DND-41 (cell line): Measurements from ENCODE around the gene RGS5.

Source experiments
- ATAC-seq: fragments of 200-7000 bp; cut with Tn5 transposase; 3 replicates; pipeline ENCODE4 v1.9.1; 2021; ENCODE audit warnings: low read depth; ENCODE audit not compliant: insufficient read depth
- DNase-seq: peaks from one replicate; pipeline ENCODE4 v3.0.0-alpha.2; 2020
- H2AFZ ChIP-seq: 2 replicates; pipeline ENCODE4 v1.6.0; 2012; ENCODE audit warnings: low read depth, low read length
- H3K27ac ChIP-seq: 2 replicates; pipeline ENCODE4 v1.5.1; 2012; ENCODE audit warnings: low read length, inconsistent platforms
- H3K27me3 ChIP-seq: fragments of 200-600 bp; sonication (generic); 2 replicates; pipeline ENCODE4 v1.6.0; 2012; ENCODE audit warnings: low read length, mild to moderate bottlenecking, inconsistent platforms; ENCODE audit not compliant: insufficient read depth, poor library complexity
- H3K36me3 ChIP-seq: 2 replicates; pipeline ENCODE4 v1.5.1; 2012; ENCODE audit warnings: low read length, inconsistent platforms; ENCODE audit not compliant: insufficient read depth
- H3K4me1 ChIP-seq: 2 replicates; pipeline ENCODE4 v1.5.1; 2012; ENCODE audit warnings: mild to moderate bottlenecking, low read length; ENCODE audit not compliant: insufficient read depth
- H3K4me2 ChIP-seq: 2 replicates; pipeline ENCODE4 v1.6.0; 2012; ENCODE audit warnings: mild to moderate bottlenecking, moderate library complexity, low read length, inconsistent platforms; ENCODE audit not compliant: insufficient read depth
- H3K4me3 ChIP-seq, 2 experiments: fragments of 200-600 bp in 1 of 2; shearing (Covaris generic) in 1 of 2; 2 replicates each; pipeline ENCODE4 v1.5.1; 2012 to 2016; ENCODE audit warnings: inconsistent platforms in 2 of 2, low read length in 2 of 2, mild to moderate bottlenecking in 2 of 2, low read depth in 1 of 2, moderate library complexity in 1 of 2
- H3K79me2 ChIP-seq: 2 replicates; pipeline ENCODE4 v1.6.0; 2012; ENCODE audit warnings: low read length, inconsistent platforms; ENCODE audit not compliant: insufficient read depth
- H3K9ac ChIP-seq: 2 replicates; pipeline ENCODE4 v1.6.0; 2012; ENCODE audit warnings: low read depth, mild to moderate bottlenecking, inconsistent platforms, low read length, moderate library complexity
- H3K9me3 ChIP-seq: 2 replicates; pipeline ENCODE4 v1.5.1; 2012; ENCODE audit warnings: low read length, moderate library complexity, mild to moderate bottlenecking, inconsistent platforms; ENCODE audit not compliant: insufficient read depth, severe bottlenecking
- H4K20me1 ChIP-seq: 2 replicates; pipeline ENCODE4 v1.6.0; 2012; ENCODE audit warnings: low read length; ENCODE audit not compliant: insufficient read depth
- CTCF ChIP-seq: IDR thresholded peaks from 2 replicates; pipeline ENCODE4 v1.5.1; 2012; ENCODE audit warnings: borderline replicate concordance, low read length, moderate library complexity, mild to moderate bottlenecking; ENCODE audit not compliant: poor library complexity, severe bottlenecking; ENCODE audit errors: extremely low read depth
- EZH2 ChIP-seq: IDR thresholded peaks from 3 replicates; pipeline ENCODE4 v1.6.1; 2012; ENCODE audit warnings: borderline replicate concordance, low read depth, mild to moderate bottlenecking, moderate library complexity, low read length, inconsistent platforms; ENCODE audit not compliant: severe bottlenecking

RGS5 gene

GRCh38 chr1:163168053-163168452 is 34.7 kb downstream of the RGS5 start:
- Histone ChIP-seq H3K79me2 (no peaks in the 10 kb centered on the region), H3K27ac (no peak overlapping the region), H3K36me3 (no peaks in the 10 kb centered on the region), H3K9me3 (no peaks in the 10 kb centered on the region), H3K4me1 (no peaks in the 10 kb centered on the region), H3K9ac (no peak overlapping the region), H3K4me3 (no peak overlapping the region), H4K20me1 (no peaks in the 10 kb centered on the region), H3K27me3 (no peaks in the 10 kb centered on the region), H2AFZ (no peak overlapping the region), H3K4me2 (no peak overlapping the region)
- ATAC-seq (no peak), DNase-seq (no peak)
- TF ChIP-seq CTCF: no peak
- TF ChIP-seq EZH2: no peak

GRCh38 chr1:163166886-163167555 is 35.7 kb downstream of the RGS5 start:
- no peaks in the 10 kb centered on the region for H3K4me1 ChIP-seq
- no peaks in the 10 kb centered on the region for H3K27me3 ChIP-seq
- H3K9me3 ChIP-seq: no peaks in the 10 kb centered on the region
- H3K4me3 ChIP-seq: no peak overlapping the region
- H3K4me2 ChIP-seq: no peak overlapping the region
- no peaks in the 10 kb centered on the region for H3K79me2 ChIP-seq
- H3K27ac ChIP-seq: no peak overlapping the region
- ATAC-seq: no peak
- DNase-seq: no peak
- H3K36me3 ChIP-seq: no peaks in the 10 kb centered on the region
- no peak overlapping the region for H2AFZ ChIP-seq
- no peak overlapping the region for H3K9ac ChIP-seq
- TF ChIP-seq CTCF: no peak
- TF ChIP-seq EZH2: no peak
- no peaks in the 10 kb centered on the region for H4K20me1 ChIP-seq

GRCh38 chr1:163165119-163165518 is 37.6 kb downstream of the RGS5 start:
- Histone ChIP-seq H3K9ac (no peak overlapping the region), H3K79me2 (no peaks in the 10 kb centered on the region), H3K27me3 (no peaks in the 10 kb centered on the region), H3K4me3 (no peak overlapping the region), H3K27ac (no peak overlapping the region), H2AFZ (no peak overlapping the region), H3K36me3 (no peaks in the 10 kb centered on the region), H3K9me3 (no peaks in the 10 kb centered on the region), H4K20me1 (no peaks in the 10 kb centered on the region), H3K4me2 (no peak overlapping the region), H3K4me1 (no peaks in the 10 kb centered on the region)
- no peak for DNase-seq
- no peak for ATAC-seq
- TF ChIP-seq EZH2: no peak
- no peak for TF ChIP-seq CTCF
